ENCODE data around the gene PCP2. TPM values are rescaled to one million over a fixed set of nuclear protein-coding genes. Genes with fewer than 3 reads are reported as not detected.

Gene PCP2
- total RNA-seq, 1 donor from 2014 or later, result 2.7 TPM

GRCh38 chr19:7629347-7630054, 4.0 kb downstream of the PCP2 start, which contains the start of the genes PET100 and XAB2:
TSS of gene PET100 (plus strand) at chr19:7629793. CDS start at chr19:7629834, 41 bp downstream.
TSS of gene XAB2 (minus strand) at chr19:7629545. CDS start at chr19:7629527, 18 bp downstream.
- intact Hi-C loops (cut with micrococcal nuclease), result no loop called here
- Histone ChIP-seq H3K4me3 (peak within 1 kb of the TSS; percentile 96), H3K27me3 (ENCODE audit: low read depth) (no peaks in the 10 kb centered on the region), H3K9me3 (replicated peaks) (no peaks in the 10 kb centered on the region), H3K36me3 (peaks cover 40% of the 10 kb centered on the region), H3K27ac (replicated peaks) (peak within 1 kb of the TSS; percentile 84), H3K4me1 (peaks cover 39% of the 10 kb centered on the region)
- TF ChIP-seq CTCF (IDR thresholded peaks at IDR 0.05; ENCODE audit: borderline replicate concordance), result no peak
- DNase-seq, result peak; percentile 95

GRCh38 chr19:7628589-7629311, 4.8 kb downstream of the PCP2 start:
- DNase-seq, result no peak
- Histone ChIP-seq H3K4me3 (peak overlapping the region; percentile 96), H3K27me3 (ENCODE audit: low read depth) (no peaks in the 10 kb centered on the region), H3K9me3 (replicated peaks) (no peaks in the 10 kb centered on the region), H3K4me1 (peaks cover 38% of the 10 kb centered on the region), H3K27ac (replicated peaks) (peak overlapping the region; percentile 84), H3K36me3 (peaks cover 47% of the 10 kb centered on the region)
- no peak for TF ChIP-seq CTCF (IDR thresholded peaks at IDR 0.05; ENCODE audit: borderline replicate concordance)
- intact Hi-C loops (cut with micrococcal nuclease), result no loop called here

GRCh38 chr19:7627166-7627565, 6.4 kb downstream of the PCP2 start:
- intact Hi-C loops (cut with micrococcal nuclease), result no loop called here
- no peak for DNase-seq

GRCh38 chr19:7625763-7626372, 7.7 kb downstream of the PCP2 start:
- Histone ChIP-seq H3K27me3 (ENCODE audit: low read depth) (no peaks in the 10 kb centered on the region), H3K27ac (replicated peaks) (no peak overlapping the region), H3K4me1 (peaks cover 33% of the 10 kb centered on the region), H3K9me3 (replicated peaks) (no peaks in the 10 kb centered on the region), H3K4me3 (no peak overlapping the region), H3K36me3 (peaks cover 61% of the 10 kb centered on the region)
- TF ChIP-seq CTCF (IDR thresholded peaks at IDR 0.05; ENCODE audit: borderline replicate concordance), result no peak
- no peak for DNase-seq
- intact Hi-C loops (cut with micrococcal nuclease), result no loop called here

More at GRCh38 chr19:7627166-7627565, 6.4 kb downstream of the PCP2 start:
- Histone ChIP-seq H3K4me1 (peaks cover 38% of the 10 kb centered on the region), H3K9me3 (replicated peaks) (no peaks in the 10 kb centered on the region), H3K27me3 (ENCODE audit: low read depth) (no peaks in the 10 kb centered on the region), H3K4me3 (no peak overlapping the region), H3K36me3 (peaks cover 55% of the 10 kb centered on the region), H3K27ac (replicated peaks) (no peak overlapping the region)
- no peak for TF ChIP-seq CTCF (IDR thresholded peaks at IDR 0.05; ENCODE audit: borderline replicate concordance)

GRCh38 chr19:7624810-7625209, 8.7 kb downstream of the PCP2 start:
- TF ChIP-seq CTCF (IDR thresholded peaks at IDR 0.05; ENCODE audit: borderline replicate concordance), result no peak
- DNase-seq, result no peak
- no peak overlapping the region for H3K27ac ChIP-seq (replicated peaks)

More at GRCh38 chr19:7624810-7625209, 8.7 kb downstream of the PCP2 start:
- Histone ChIP-seq H3K36me3 (peaks cover 72% of the 10 kb centered on the region), H3K9me3 (replicated peaks) (no peaks in the 10 kb centered on the region), H3K4me3 (no peak overlapping the region), H3K27me3 (ENCODE audit: low read depth) (no peaks in the 10 kb centered on the region), H3K4me1 (peaks cover 23% of the 10 kb centered on the region)
- intact Hi-C loops (cut with micrococcal nuclease), result no loop called here
